NT2/D1 (cell line): ENCODE data around the gene TST.

ENCODE experiments used
- SUZ12 ChIP-seq: IDR thresholded peaks from 2 replicates; pipeline ENCODE4 v1.6.1; 2011; ENCODE audit not compliant: insufficient read length, insufficient read depth; ENCODE audit errors: extremely low read depth
- YY1 ChIP-seq: IDR thresholded peaks from 2 replicates; pipeline ENCODE4 v1.6.1; 2011; ENCODE audit not compliant: insufficient read length, insufficient read depth
- ZNF274 ChIP-seq: IDR thresholded peaks from 2 replicates; pipeline ENCODE4 v1.6.1; 2011; ENCODE audit warnings: mild to moderate bottlenecking, low read depth, low read length

- no peak for TF ChIP-seq SUZ12
- TF ChIP-seq ZNF274 = no peak
- no peak for TF ChIP-seq YY1
These were observed 53.6 kb downstream of the TST start for GRCh38 chr22:36965696-36966095.
